Measurements from ENCODE around the gene CAPN2.
"Not testable (repeated sequence)": the region's sequence is repeated elsewhere in the genome, so short reads cannot be mapped to it uniquely, and the experiment has no call there.

The CAPN2 gene

GRCh38 chr1:223717123-223717522 lies 4.8 kb downstream of the CAPN2 start:
- DNase-seq (ENCODE audit: low read depth) = no peak

- DNase-seq (ENCODE audit: low read depth) = no peak
These were observed 5.5 kb downstream of the CAPN2 start for GRCh38 chr1:223717695-223718363.

- no peak for DNase-seq (ENCODE audit: low read depth)
These were observed 6.5 kb downstream of the CAPN2 start for GRCh38 chr1:223718850-223719249.

- DNase-seq (ENCODE audit: low read depth) = peak; percentile 86
These were observed 8.7 kb downstream of the CAPN2 start for GRCh38 chr1:223720971-223721591.

- DNase-seq (ENCODE audit: low read depth) = no peak
These were observed 9.6 kb downstream of the CAPN2 start for GRCh38 chr1:223721658-223722607.

GRCh38 chr1:223723351-223723904 lies 11.1 kb downstream of the CAPN2 start:
- DNase-seq (ENCODE audit: low read depth) = no peak

- DNase-seq (ENCODE audit: low read depth) = no peak
These were observed 12.0 kb downstream of the CAPN2 start for GRCh38 chr1:223724376-223724775.

- no peak for DNase-seq (ENCODE audit: low read depth)
These were observed 13.2 kb downstream of the CAPN2 start for GRCh38 chr1:223725578-223725977.

- no peak for DNase-seq (ENCODE audit: low read depth)
These were observed 14.2 kb downstream of the CAPN2 start for GRCh38 chr1:223726380-223727001.

GRCh38 chr1:223727541-223727940 lies 15.2 kb downstream of the CAPN2 start:
- DNase-seq (ENCODE audit: low read depth) = no peak

- DNase-seq (ENCODE audit: low read depth) = no peak
These were observed 17.6 kb downstream of the CAPN2 start for GRCh38 chr1:223729906-223730305.

- DNase-seq (ENCODE audit: low read depth) = no peak
These were observed 18.3 kb downstream of the CAPN2 start for GRCh38 chr1:223730479-223731132.

- DNase-seq (ENCODE audit: low read depth) = no peak
These were observed 18.9 kb downstream of the CAPN2 start for GRCh38 chr1:223731133-223731770.

- no peak for DNase-seq (ENCODE audit: low read depth)
These were observed 20.9 kb downstream of the CAPN2 start for GRCh38 chr1:223732993-223733798.

- DNase-seq (ENCODE audit: low read depth) = no peak
These were observed 21.8 kb downstream of the CAPN2 start for GRCh38 chr1:223733898-223734852.

GRCh38 chr1:223736638-223737037 lies 24.3 kb downstream of the CAPN2 start:
- not testable (repeated sequence) for DNase-seq (ENCODE audit: low read depth)

GRCh38 chr1:223737342-223737741 lies 25.0 kb downstream of the CAPN2 start:
- no peak for DNase-seq (ENCODE audit: low read depth)

GRCh38 chr1:223738465-223739365 lies 26.4 kb downstream of the CAPN2 start:
- DNase-seq (ENCODE audit: low read depth) = no peak

Measured in non-pigmented ciliary epithelial cell (primary cell).